ACC112 (cell line): Measurements from ENCODE around the gene TSPAN18.

ENCODE experiments used
- H2AFZ ChIP-seq: fragments of 200-600 bp; sonication (generic); one replicate; pipeline ENCODE4 v1.6.0; 2017; ENCODE audit warnings: antibody characterized with exemption, low read length; ENCODE audit not compliant: unreplicated experiment
- H3K27ac ChIP-seq: fragments of 200-600 bp; sonication (generic); 2 replicates; pipeline ENCODE4 v1.5.1; 2014; ENCODE audit warnings: low read depth, mild to moderate bottlenecking, antibody characterized with exemption, low read length, moderate library complexity
- H3K27me3 ChIP-seq: fragments of 200-600 bp; sonication (generic); 2 replicates; pipeline ENCODE4 v1.6.1; 2014; ENCODE audit warnings: mild to moderate bottlenecking, antibody characterized with exemption, low read length, moderate library complexity, mixed read lengths; ENCODE audit not compliant: insufficient read depth
- H3K36me3 ChIP-seq: fragments of 200-600 bp; sonication (generic); 2 replicates; pipeline ENCODE4 v1.6.1; 2016; ENCODE audit warnings: mild to moderate bottlenecking, antibody characterized with exemption, low read length, moderate library complexity, mixed read lengths; ENCODE audit not compliant: insufficient read depth
- H3K4me1 ChIP-seq: fragments of 200-600 bp; sonication (generic); one replicate; pipeline ENCODE4 v1.6.1; 2016; ENCODE audit warnings: low read length, mixed read lengths; ENCODE audit not compliant: insufficient read depth, unreplicated experiment, control insufficient read depth
- H3K4me3 ChIP-seq: fragments of 200-600 bp; sonication (generic); 2 replicates; pipeline ENCODE4 v1.5.1; 2014; ENCODE audit warnings: mild to moderate bottlenecking, low read depth, low read length
- H3K79me2 ChIP-seq: fragments of 200-600 bp; sonication (generic); one replicate; pipeline ENCODE4 v1.6.0; 2016; ENCODE audit warnings: low read length; ENCODE audit not compliant: control insufficient read depth, unreplicated experiment, insufficient read depth

TSPAN18 gene

DNA sequence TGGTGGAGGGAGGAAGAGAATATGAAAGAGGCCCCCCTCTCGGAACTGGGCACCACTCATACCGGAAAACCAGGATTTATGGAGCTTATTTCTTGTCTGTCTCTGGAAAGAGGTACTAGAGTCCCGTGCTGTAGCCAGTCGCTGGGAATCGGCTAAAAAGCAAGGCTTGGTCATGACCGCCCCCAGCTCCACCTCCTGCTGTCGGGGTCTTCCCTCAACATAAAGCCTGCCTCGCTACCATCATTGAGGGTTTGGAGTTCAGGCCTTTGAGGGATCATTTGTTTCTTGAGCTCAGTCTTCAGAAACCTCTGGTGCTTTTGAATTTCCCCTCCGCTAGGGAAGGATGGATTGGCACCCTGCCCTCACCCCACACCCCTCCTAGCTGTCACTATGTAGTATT is 97.1 kb downstream of the TSPAN18 start:
- no peaks in the 10 kb centered on the region for H3K36me3 ChIP-seq
- H3K27ac ChIP-seq = no peak overlapping the region
- H2AFZ ChIP-seq = no peak overlapping the region
- H3K4me3 ChIP-seq = no peak overlapping the region
- H3K27me3 ChIP-seq = peaks cover 19% of the 10 kb centered on the region
- no peaks in the 10 kb centered on the region for H3K79me2 ChIP-seq
- H3K4me1 ChIP-seq = no peaks in the 10 kb centered on the region

DNA sequence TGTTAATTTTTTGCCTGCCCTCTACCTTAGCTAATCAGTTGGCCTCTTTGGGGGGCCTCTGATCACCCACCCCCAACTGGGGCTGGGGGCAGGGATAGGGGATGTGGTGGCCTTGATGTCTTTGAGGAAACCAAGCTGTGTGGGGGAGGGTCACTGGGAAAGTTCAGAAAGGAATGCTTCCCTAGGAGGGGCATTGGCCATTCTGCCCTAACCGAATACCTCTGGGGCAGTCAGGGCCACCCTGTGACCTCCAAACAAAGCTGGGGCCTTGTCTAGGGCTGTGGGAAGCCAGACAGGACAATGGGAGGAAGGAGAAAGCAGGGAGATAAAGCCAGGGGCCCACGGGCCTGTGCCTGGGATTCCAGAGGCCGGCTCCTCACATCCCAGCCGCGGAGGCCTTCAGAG is 97.5 kb downstream of the TSPAN18 start:
- H3K36me3 ChIP-seq = no peaks in the 10 kb centered on the region
- no peak overlapping the region for H3K4me3 ChIP-seq
- H3K27ac ChIP-seq = no peak overlapping the region
- no peaks in the 10 kb centered on the region for H3K4me1 ChIP-seq
- H3K27me3 ChIP-seq = peaks cover 19% of the 10 kb centered on the region
- H3K79me2 ChIP-seq = no peaks in the 10 kb centered on the region
- no peak overlapping the region for H2AFZ ChIP-seq

DNA sequence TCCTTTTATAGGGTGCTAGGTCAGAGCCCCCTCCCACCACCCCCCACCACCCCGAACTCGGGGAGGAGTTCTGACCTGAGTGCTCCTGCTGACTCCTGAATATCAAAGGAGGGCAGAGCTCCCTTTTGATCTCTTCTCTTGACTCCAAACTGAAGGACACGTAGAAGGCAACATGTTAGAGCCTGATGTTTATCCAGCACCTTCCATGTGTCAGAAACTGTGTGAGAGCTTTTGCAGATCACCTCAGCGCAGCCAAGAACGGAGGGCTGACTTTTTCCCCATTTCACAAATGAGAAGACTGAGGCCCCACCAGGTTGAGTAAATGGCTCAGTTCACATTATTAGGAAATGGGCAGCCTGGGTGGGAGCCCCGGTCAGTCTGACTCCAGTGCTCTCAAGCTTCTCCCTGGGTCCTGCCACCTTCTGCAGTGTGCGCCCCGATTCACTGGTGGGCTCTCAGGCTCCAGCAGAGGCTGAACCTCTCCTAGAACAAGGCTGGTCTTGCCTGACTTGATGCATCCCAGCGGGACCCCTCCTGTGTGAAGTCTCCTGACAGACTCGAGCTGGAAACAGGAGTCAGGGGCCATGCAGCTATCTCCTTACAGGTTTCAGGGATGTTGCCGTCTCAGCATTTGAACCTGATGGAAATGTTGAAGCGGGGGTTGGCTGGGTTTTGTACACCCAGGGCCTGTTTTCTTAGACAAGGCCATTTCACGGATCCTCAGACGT is 98.5 kb downstream of the TSPAN18 start:
- Histone ChIP-seq H3K4me3 (no peak overlapping the region), H3K36me3 (no peaks in the 10 kb centered on the region), H2AFZ (no peak overlapping the region), H3K27ac (no peak overlapping the region), H3K27me3 (peaks cover 17% of the 10 kb centered on the region), H3K79me2 (no peaks in the 10 kb centered on the region), H3K4me1 (no peaks in the 10 kb centered on the region)

DNA sequence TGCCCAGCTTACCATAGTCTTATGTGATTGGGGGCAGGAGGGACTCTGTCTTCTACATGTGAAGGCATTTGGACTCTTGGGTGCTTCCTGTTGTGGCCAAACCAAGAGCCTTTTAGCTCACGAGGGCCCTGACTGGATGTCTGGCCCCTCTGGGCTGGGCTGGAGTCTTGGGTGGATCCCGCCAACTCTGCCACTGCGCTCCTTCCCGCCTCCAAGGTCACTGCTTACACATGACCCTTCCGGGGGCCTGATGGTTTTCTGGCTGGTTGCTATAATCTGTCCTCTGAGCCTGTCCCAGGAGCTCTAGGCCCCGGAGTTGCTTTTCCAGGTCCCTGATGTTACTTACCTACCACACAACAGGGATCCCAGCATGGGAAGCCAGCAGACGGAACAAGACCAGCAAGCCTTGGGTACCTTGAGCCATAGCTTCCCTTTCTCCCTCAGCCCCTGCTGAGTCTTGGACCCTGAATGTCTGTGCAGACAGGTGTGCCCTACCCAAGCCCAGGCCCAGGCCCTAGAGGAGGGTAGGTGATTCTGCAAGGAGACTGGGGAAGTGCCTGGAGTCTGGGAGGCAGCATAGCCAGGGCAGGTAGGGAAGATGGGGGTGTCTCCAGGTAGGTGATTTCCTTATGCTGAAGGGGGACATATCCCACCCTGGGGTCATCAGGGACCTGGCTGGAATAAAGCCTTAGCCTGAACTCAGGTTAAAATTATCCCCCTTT is 100.3 kb downstream of the TSPAN18 start:
- no peaks in the 10 kb centered on the region for H3K4me1 ChIP-seq
- H3K27me3 ChIP-seq = peaks cover 20% of the 10 kb centered on the region
- no peak overlapping the region for H3K27ac ChIP-seq
- H3K4me3 ChIP-seq = no peak overlapping the region
- H2AFZ ChIP-seq = no peak overlapping the region
- H3K36me3 ChIP-seq = no peaks in the 10 kb centered on the region
- no peaks in the 10 kb centered on the region for H3K79me2 ChIP-seq

DNA sequence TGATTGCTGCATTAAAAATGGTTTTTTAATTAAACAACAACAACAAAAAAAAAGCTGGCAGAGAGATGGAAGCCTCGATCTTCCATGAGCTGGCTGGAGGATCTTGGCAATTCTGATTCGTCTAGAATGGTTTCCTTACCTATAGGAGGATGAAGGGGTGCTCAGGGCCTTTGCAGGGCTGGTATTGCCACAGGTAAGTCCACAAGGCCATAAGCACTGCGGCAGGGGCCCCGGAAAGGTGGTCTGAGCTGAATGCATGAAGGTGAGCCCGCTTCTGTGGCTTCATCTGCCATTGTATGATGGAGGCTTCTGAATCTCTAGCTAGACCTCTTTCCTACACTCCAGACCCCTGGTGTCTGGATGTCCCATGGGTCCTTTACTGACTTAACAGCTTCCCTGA is 101.5 kb downstream of the TSPAN18 start:
- Histone ChIP-seq H3K27me3 (peaks cover 32% of the 10 kb centered on the region), H3K27ac (no peak overlapping the region), H3K36me3 (no peaks in the 10 kb centered on the region), H3K79me2 (no peaks in the 10 kb centered on the region), H3K4me1 (no peaks in the 10 kb centered on the region), H2AFZ (no peak overlapping the region), H3K4me3 (no peak overlapping the region)

DNA sequence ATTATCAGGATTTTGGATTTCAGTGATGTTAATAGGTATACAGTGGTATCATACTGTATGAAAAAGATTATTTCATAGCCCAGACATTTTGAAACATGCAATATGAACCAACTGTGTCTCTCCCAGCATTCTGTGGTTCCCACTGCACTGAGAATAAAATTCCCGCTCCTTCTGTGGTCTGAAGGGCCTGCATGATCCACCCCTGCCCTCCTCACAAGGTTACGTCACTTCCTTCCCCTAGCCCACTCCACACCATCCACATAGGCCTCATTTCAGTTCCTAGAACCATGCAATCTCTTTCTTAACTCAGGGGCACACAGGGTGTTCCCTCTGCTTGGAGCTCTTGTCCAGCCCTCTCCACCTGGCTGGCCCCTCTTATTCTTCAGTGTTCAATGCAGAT is 103.1 kb downstream of the TSPAN18 start:
- Histone ChIP-seq H3K4me1 (no peaks in the 10 kb centered on the region), H3K27me3 (peaks cover 38% of the 10 kb centered on the region)

DNA sequence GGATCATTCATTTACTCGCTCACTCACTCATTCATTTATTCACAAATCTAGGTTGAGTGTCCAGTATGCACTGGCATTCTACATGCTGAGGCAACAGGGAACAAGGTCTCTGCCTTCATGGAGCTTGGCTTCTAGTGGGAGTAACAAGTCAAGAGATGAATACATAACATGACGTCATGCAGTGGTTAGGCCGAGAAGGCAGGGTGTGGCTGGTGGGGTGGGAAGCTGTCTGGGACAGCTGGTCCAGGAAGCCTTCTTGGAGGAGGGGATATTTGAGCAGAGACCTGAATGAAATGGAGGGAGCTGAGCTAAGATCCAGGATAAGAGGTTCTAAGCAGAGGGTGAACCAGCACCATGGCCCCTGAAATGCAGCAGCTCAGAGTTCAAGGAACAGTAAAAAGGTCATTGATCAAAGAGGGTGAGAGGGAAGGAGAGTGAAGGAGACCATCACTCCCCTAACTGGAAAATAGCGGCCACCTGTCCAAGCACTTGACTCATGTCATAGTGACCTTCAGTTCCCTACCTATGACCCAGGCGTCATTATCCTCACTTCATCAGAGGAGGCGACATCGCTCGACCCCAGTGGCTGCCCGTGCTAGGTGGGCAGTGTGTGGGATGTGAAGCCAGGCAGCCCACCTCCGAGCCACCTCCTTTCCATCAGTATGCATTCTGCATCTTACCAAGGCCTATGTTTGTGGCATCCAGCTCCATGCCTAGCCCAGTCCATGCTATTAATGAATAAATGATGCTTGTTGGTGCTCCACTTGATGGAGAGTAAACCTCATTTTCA is 105.0 kb downstream of the TSPAN18 start:
- Histone ChIP-seq H3K4me1 (no peaks in the 10 kb centered on the region), H3K4me3 (no peak overlapping the region), H3K36me3 (no peaks in the 10 kb centered on the region), H3K27ac (no peak overlapping the region), H3K27me3 (peaks cover 38% of the 10 kb centered on the region), H3K79me2 (no peaks in the 10 kb centered on the region), H2AFZ (no peak overlapping the region)

More for the DNA sequence above, 103.1 kb downstream of the TSPAN18 start:
- Histone ChIP-seq H3K27ac (no peak overlapping the region), H3K4me3 (no peak overlapping the region), H3K79me2 (no peaks in the 10 kb centered on the region), H2AFZ (no peak overlapping the region), H3K36me3 (no peaks in the 10 kb centered on the region)

DNA sequence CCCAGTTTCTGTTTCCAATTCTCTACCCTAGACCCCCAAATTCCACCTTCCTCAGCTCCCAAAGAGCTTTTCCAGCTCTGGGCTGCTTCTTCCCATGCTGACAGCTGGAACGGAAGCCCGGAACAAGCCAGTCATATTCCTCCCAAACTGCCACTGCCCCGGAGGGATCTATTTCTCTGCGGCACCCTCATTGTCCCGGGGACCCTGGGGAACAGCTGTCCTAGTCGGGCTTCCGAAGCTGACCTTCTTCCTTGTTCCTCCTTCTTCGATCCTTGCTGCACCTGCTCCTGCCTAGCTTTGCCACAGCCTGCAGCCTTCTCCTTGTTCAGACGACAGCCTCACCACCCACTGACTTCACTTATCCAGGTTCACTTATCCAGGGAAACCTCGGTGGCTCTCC is 105.7 kb downstream of the TSPAN18 start:
- Histone ChIP-seq H3K27me3 (peaks cover 38% of the 10 kb centered on the region), H3K79me2 (no peaks in the 10 kb centered on the region), H3K4me3 (no peak overlapping the region), H3K27ac (no peak overlapping the region), H2AFZ (no peak overlapping the region), H3K36me3 (no peaks in the 10 kb centered on the region), H3K4me1 (peaks cover under 1% of the 10 kb centered on the region)

DNA sequence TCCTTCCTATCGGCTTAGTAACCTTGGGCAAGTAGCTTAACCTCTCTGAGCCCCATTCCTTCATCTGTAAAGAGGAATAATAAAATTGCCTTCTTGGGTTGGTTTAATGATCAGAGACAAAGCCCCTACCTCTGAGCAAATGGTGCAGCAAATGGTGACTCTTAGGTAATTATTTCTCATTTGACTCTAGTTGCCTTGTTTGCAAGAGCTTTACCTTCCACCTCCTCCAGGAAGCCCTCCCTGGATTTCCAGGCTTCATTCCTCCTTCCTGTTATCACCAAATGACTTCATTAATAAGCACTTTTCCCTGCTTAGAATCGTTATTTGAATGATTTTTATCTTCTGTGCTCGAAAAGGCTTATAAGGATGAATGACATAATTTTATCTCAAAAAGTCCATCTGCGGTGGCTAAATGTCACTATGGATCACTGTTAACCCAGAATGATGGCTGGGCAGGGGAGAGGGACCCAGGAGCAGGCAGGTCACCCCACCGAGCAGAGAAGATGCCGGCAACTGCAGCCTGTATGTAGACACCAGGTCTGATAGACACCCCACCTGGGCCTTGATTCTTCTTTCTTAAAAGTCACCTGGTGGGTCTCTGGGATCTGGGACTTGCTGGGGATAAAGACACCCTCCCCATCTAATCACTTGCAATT is 106.6 kb downstream of the TSPAN18 start:
- Histone ChIP-seq H2AFZ (no peak overlapping the region), H3K79me2 (no peaks in the 10 kb centered on the region), H3K4me3 (no peak overlapping the region), H3K27me3 (peaks cover 34% of the 10 kb centered on the region), H3K36me3 (no peaks in the 10 kb centered on the region), H3K27ac (no peak overlapping the region), H3K4me1 (peaks cover 5% of the 10 kb centered on the region)

DNA sequence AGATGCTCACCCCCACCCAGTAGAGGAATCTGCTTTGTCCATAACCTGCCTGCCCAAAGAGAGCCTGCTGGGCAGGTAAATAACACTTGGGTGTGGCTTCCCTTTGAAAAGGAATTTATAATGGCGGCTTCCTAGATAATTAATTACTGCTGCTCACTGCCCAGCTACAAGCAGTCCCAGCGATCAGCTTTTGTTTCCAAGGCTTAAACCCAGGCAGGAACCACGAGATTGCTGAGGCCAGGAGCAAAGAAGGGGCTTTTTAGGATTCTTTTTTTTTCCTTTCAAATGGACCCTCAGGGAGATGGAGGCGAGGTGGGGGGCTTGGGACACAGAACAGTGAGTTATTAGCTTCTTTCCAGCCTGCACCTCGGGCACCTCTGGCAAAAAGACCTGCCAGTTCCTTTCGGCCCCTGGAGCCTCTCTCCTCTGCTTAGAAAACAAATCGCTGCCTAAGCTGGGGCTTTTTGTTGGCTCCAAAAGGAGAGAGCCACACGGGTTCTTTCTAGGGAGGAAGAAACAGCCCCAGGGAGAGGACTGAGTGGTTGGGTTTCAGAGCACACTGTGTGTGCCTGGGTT is 107.2 kb downstream of the TSPAN18 start:
- Histone ChIP-seq H2AFZ (no peak overlapping the region), H3K27me3 (peaks cover 29% of the 10 kb centered on the region), H3K4me1 (peaks cover 5% of the 10 kb centered on the region), H3K27ac (no peak overlapping the region), H3K4me3 (no peak overlapping the region), H3K79me2 (no peaks in the 10 kb centered on the region), H3K36me3 (no peaks in the 10 kb centered on the region)
